HG03108 (cell line): ENCODE data around the gene IFNA8.
A peak's percentile ranks its signal among the peaks of the same experiment; 100 is the strongest.
"Not testable (repeated sequence)": the region's sequence is repeated elsewhere in the genome, so short reads cannot be mapped to it uniquely, and the experiment has no call there.

Experiments
- ATAC-seq: cut with Tn5 transposase; IDR thresholded peaks from one replicate; pipeline ENCODE4 v1.9.1; 2021; ENCODE audit warnings: moderate library complexity; ENCODE audit not compliant: unreplicated experiment

IFNA8 gene

DNA sequence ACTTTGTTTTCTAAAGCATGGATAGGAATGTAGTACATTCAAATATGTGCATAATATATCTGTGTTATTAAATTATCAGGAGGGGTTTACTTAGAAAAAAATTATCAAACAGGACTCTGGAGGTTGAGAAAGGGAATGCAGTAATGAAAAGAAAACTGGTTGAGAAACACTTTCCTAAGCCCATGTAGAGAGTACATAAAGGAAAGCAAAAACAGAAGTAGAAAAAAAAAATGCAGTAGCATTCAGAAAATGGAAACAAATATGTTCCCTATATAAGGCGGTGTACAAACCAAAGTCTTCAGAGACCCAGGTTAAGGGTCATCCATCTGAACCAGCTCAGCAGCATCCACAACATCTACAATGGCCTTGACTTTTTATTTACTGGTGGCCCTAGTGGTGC lies at the start of gene IFNA8:
Gene IFNA8, plus strand, starts transcription at position 301 of the 400 bp plus-strand sequence. Its CDS starts 60 bp downstream, at position 361.
- no peak for ATAC-seq

- ATAC-seq = no peak
These were observed 46.6 kb upstream of the IFNA8 start for GRCh38 chr9:21362287-21362686.

DNA sequence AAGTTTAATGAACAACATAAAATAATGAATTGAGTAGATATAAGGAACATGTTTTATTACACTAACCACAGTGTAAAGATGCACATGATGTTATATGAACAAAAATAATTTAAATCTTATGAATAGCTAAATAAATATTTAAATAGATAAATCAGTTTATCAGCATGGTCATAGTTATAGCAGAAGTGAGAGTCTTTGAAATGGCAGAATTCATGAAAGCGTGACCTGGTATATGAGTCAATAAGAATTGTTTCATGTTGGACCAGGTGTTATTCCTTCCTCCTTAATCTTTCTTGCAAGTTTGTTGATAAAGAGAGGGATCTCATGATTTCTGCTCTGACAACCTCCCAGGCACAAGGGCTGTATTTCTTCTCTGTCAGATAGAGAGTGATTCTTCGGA lies 41.7 kb upstream of the IFNA8 start:
- peak; percentile 94 for ATAC-seq

DNA sequence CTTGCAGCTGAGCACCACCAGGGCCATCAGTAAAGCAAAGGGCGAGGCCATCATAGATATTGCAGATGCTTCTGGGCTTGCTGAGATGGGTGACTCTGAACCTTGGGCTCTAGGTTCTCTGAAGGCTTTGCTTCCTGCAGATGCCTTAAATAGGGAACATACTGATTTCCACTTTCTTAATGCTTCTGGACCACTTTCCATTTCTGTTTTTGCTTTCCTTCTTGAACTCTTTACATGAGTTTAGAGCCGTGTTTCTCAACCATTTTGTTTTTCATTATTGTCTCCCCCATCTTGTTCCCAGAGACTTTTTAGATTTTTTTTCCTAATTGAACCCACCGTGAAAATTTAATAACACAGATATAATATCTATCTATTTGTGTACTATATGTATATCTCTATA lies 41.0 kb upstream of the IFNA8 start, which contains the start of gene IFNA13:
Gene IFNA13, minus strand, starts transcription at position 101 of the 400 bp plus-strand sequence. Its CDS starts 47 bp downstream, at position 54.
- ATAC-seq = no peak

- ATAC-seq = not testable (repeated sequence)
These were observed 37.5 kb upstream of the IFNA8 start for GRCh38 chr9:21371467-21371866.

- ATAC-seq = peak; percentile 97
These were observed 27.2 kb upstream of the IFNA8 start for GRCh38 chr9:21381448-21382339.

GRCh38 chr9:21383627-21384026 lies 25.3 kb upstream of the IFNA8 start:
- ATAC-seq = no peak

- ATAC-seq = no peak
These were observed 23.7 kb upstream of the IFNA8 start, which contains the start of gene IFNA2 for GRCh38 chr9:21385131-21385670. IFNA2 (minus strand) TSS chr9:21385398; CDS start chr9:21385329, 69 bp downstream.

- peak; percentile 53 for ATAC-seq
These were observed 16.6 kb upstream of the IFNA8 start for GRCh38 chr9:21392270-21392669.

DNA sequence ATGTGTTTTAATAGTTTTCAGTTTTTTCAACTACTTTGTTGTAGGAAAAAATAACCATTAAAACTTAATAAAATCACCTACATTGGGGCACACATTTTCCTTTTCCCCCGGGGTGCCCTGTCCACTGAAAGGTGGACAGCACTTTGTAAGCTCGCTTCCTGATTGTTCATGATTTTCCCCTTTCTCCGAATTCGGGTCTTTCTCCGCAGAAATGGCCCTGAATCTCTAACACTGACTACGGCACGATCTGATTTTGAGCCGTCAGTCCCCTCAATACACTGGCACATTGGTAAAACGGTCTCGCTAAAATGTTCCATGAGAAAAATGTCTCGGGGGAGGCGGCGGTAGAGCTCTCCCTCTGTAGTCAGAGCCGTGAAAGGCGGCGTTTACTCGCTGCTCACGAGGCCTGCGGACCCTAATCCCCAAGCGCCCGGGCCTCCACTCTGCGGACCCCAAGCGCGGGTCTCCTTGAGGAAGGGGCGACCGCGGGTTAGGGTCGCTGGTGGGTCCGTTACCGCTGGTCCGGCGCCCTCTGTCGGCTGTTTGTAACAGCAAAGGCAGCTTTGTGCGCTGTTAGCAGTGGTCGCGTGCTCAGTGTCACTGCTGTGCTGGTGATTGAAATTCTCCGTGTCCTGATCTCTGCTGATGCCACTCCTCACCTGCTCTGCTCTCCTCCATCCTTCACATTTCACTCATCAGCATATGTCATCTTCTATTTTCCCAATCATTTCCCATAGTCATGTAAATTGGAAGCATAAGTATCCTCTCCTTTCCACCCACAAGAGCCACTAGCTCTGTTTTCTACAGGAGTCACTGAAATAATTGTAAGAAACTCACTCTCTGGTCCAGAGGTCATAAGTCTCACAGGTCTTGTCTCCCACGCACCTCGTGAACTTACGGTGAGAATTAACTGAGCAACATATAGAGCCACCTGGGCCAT lies 12.9 kb upstream of the IFNA8 start:
- peak; percentile 82 for ATAC-seq

- ATAC-seq = no peak
These were observed 9.9 kb upstream of the IFNA8 start for GRCh38 chr9:21398955-21399489.

DNA sequence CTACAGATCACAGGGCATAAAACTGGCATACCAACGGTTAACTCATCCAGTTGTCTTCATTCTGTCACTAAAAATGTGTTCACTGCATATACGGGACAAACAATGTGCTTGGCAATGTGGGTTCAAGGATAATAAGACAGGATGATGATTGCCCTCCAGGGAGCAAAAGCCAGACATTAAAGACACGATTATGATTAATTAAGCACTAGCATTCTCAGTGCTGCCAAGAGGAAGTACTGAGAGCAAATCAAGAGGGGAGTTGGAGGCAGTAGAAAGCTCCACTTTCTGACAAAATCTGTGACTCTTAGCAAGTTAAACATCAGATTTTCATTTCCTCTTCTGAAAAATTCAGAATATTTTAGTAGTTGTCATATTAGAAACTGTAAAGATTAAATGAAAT lies 9.0 kb upstream of the IFNA8 start:
- ATAC-seq = no peak

DNA sequence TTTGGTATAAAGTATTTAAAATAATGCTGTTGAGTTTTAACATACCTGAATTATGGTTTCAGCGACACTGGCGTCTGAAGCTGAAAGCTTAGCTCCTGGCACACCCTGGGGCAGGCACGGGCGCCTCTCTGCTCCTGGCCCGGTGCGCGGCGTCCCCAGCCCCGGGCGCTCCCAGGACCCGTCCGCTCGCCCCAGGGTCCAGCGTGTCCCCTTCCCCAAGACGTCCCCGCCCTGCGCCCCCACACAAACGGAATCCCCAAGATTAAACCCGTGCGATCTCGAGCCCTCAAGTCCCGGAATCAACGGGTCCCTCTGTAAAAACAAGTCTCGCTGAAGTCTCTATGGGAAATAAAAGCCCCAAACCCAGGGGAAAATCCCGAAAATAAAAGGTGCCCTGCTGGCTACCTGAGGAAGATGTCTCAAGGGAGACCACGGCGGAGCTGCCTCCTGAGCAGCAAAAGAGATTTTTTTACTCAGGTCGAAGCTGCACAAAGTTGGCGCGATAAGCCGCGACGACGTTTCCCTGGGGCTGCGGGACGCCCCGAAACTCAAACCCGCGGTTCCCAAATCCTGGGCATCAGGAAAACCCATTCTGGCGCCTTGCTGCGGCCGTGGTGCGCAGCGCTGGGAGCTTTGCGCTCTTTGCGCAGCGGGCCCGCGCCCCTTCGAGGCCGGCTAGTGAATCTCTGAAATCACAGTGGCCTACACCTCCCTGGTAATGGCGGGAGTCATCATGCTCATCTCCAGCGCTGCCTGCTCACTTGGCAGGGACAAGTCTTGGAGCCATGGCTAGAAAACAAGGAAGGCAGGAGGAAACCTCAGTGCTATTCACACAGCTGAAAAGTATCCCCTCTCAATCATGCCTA lies 6.3 kb upstream of the IFNA8 start:
- ATAC-seq = peak; percentile 53

DNA sequence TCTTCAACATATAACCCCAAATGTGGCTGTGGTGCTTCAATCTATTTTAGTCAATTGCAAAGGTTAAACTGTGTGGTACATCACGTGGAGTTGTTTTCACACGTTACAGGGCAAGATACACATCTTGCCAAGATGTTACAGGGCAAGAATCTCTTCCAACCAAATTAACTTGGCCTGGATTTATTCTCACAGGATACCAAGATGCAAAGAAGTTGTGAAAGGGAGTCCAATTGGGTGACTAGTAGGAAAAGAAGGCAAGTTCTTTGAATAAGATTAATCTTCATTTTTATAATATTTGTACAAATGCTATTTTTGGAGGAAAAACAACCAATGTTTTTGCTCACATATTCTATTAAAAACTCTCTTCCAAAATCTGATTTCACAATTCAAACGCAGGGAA lies 4.8 kb upstream of the IFNA8 start:
- ATAC-seq = no peak

- ATAC-seq = peak; percentile 44
These were observed 3.2 kb downstream of the IFNA8 start for GRCh38 chr9:21412107-21412506.

GRCh38 chr9:21413151-21413550 lies 4.2 kb downstream of the IFNA8 start:
- ATAC-seq = no peak

DNA sequence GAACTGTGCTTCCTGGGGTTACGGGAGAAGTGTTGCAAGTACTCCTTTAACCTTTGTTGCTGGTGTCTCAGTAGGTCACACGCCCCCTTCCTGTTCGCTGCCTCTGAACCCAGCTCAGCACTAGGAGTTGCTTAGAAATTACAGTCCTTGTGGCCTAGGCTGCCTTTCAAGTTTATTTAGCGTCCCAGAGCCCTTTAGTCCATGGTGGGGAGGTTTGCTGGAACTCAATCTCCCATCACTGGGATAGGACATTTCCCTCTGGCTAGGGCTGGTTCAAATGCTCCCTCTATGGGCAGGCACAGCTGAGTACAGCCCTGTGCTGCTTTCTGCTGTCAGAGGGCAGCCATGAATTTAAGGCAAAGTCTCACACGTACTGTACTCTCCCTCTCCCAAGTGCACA lies 4.7 kb downstream of the IFNA8 start:
- ATAC-seq = no peak

- ATAC-seq = no peak
These were observed 5.5 kb downstream of the IFNA8 start for GRCh38 chr9:21414220-21414940.
